Measurements from ENCODE around the gene KDM2B.

DNA sequence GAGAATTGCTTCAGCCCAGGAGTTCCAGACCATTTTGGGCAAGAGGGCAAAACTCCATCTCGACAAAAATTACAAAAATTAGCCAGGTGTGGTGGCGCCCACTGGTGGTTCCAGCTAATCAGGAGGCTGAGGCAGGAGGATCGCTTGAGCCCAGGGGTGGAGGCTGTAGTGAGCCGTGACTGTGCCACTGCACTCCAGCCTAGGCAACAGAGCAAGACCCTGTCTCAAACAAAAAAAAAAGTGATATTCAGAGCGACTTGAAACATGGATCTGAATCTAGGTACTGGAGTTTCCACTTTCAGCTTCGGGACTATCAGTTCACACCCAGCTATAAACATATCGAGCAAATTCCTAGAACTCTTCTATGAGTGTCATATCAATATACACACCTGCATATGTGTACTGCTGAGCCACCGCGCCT, 197.2 kb downstream of the KDM2B start:
- TF ChIP-seq CTCF (IDR thresholded peaks at IDR 0.05; ENCODE audit: low read depth, low read length, poor library complexity, severe bottlenecking) (no peak), EZH2phosphoT487 (IDR thresholded peaks at IDR 0.05; ENCODE audit: borderline replicate concordance, low read length) (no peak)

All from DOHH2 (cell line).